Fibroblast of lung (primary cell): ENCODE results near the gene TMEM255B.

Experiments used
- CTCF ChIP-seq, 2 donors: IDR thresholded peaks in 1 of 2; conservative IDR thresholded peaks in 1 of 2; 1 replicate in 1 of 2; 2 replicates in 1 of 2; pipeline ENCODE4 v1.5.1; 2011 to 2012; ENCODE audit warnings: low read length in 2 of 2, control low read depth in 1 of 2, inconsistent platforms in 1 of 2, low read depth in 1 of 2, mild to moderate bottlenecking in 1 of 2
- EZH2 ChIP-seq: IDR thresholded peaks from 2 replicates; pipeline ENCODE4 v1.5.1; 2012; ENCODE audit warnings: low read length, control low read depth, mild to moderate bottlenecking; ENCODE audit errors: missing control alignments

- TF ChIP-seq CTCF (conservative IDR thresholded peaks at IDR 0.05 in 1 of 2, IDR thresholded peaks at IDR 0.05 in 1 of 2; ENCODE audit: low read depth in 1 of 2, low read length in 2 of 2) (no peak), EZH2 (no peak)
These were observed 36.1 kb upstream of the TMEM255B start for GRCh38 chr13:113722921-113723320.
